Neural cell (in vitro differentiated cells): ENCODE measurements around the gene SRP14. TPM values are rescaled to one million over a fixed set of nuclear protein-coding genes. Genes with fewer than 3 reads are reported as not detected.

Experiments
- H2AFZ ChIP-seq: fragments of 200-600, 300-800 bp; sonication (generic), shearing (Covaris generic); 2 replicates; pipeline ENCODE4 v1.6.0; 2014; ENCODE audit warnings: low read depth, mild to moderate bottlenecking, antibody characterized with exemption, low read length, moderate library complexity
- H3F3A ChIP-seq: fragments of 200-600 bp; shearing (Covaris generic); 2 replicates; pipeline ENCODE4 v1.6.1; 2016; ENCODE audit warnings: mild to moderate bottlenecking, moderate library complexity, mixed read lengths, antibody characterized with exemption, low read length; ENCODE audit not compliant: insufficient read depth, poor library complexity, severe bottlenecking
- H3K27ac ChIP-seq: fragments of 200-600, 300-800 bp; sonication (generic), shearing (Covaris generic); 2 replicates; pipeline ENCODE4 v1.5.1; 2014; ENCODE audit warnings: mild to moderate bottlenecking, low read length, moderate library complexity
- H3K27me3 ChIP-seq: fragments of 300-800, 200-600 bp; sonication (generic), shearing (Covaris generic); 2 replicates; pipeline ENCODE4 v1.6.0; 2014; ENCODE audit warnings: mild to moderate bottlenecking, low read depth, low read length, moderate library complexity; ENCODE audit not compliant: insufficient read depth
- H3K36me3 ChIP-seq: fragments of 300-800, 200-600 bp; sonication (generic), shearing (Covaris generic); 2 replicates; pipeline ENCODE4 v1.5.1; 2014; ENCODE audit warnings: mild to moderate bottlenecking, antibody characterized with exemption, low read length, moderate library complexity; ENCODE audit not compliant: insufficient read depth
- H3K4me2 ChIP-seq: fragments of 300-800, 200-600 bp; sonication (generic), shearing (Covaris generic); 2 replicates; pipeline ENCODE4 v1.6.0; 2014; ENCODE audit warnings: mild to moderate bottlenecking, low read length
- H3K4me3 ChIP-seq: fragments of 300-800, 200-600 bp; sonication (generic), shearing (Covaris generic); 2 replicates; pipeline ENCODE4 v1.5.1; 2014; ENCODE audit warnings: mild to moderate bottlenecking, low read length, moderate library complexity
- H3K79me2 ChIP-seq: fragments of 200-600 bp; shearing (Covaris generic); replicated peaks from 2 replicates; pipeline ENCODE4 v1.6.0; 2014; ENCODE audit warnings: mild to moderate bottlenecking, low read length, moderate library complexity; ENCODE audit not compliant: insufficient read depth
- H3K9ac ChIP-seq: fragments of 300-800, 200-600 bp; sonication (generic), shearing (Covaris generic); 2 replicates; pipeline ENCODE4 v1.6.1; 2016; ENCODE audit warnings: mild to moderate bottlenecking, low read length, mixed read lengths
- H3K9me2 ChIP-seq: fragments of 200-600 bp; shearing (Covaris generic); 2 replicates; pipeline ENCODE4 v1.6.1; 2016; ENCODE audit warnings: mild to moderate bottlenecking, low read length, mixed read lengths; ENCODE audit not compliant: insufficient read depth
- H3K9me3 ChIP-seq: fragments of 200-600, 300-800 bp; sonication (generic), shearing (Covaris generic); 2 replicates; pipeline ENCODE4 v1.6.1; 2016; ENCODE audit warnings: mild to moderate bottlenecking, mixed run types, low read length, moderate library complexity, mixed read lengths
- H4K20me1 ChIP-seq: fragments of 200-600 bp; shearing (Covaris generic); 2 replicates; pipeline ENCODE4 v1.6.1; 2016; ENCODE audit warnings: mild to moderate bottlenecking, mixed run types; ENCODE audit not compliant: insufficient read depth
- EP300 ChIP-seq: fragments of 450-650 bp; conservative IDR thresholded peaks from 2 replicates; pipeline ENCODE4 v1.6.1; 2014; ENCODE audit warnings: antibody characterized with exemption, mild to moderate bottlenecking, moderate library complexity; ENCODE audit not compliant: poor library complexity, severe bottlenecking
- EZH2 ChIP-seq: fragments of 200-600, 300-800 bp; shearing (Covaris generic), sonication (generic); IDR thresholded peaks from 2 replicates; pipeline ENCODE4 v1.6.1; 2014; ENCODE audit warnings: antibody characterized with exemption, low read length, borderline replicate concordance, mild to moderate bottlenecking; ENCODE audit not compliant: insufficient read depth, poor library complexity, severe bottlenecking
- MXI1 ChIP-seq: fragments of 450-650 bp; conservative IDR thresholded peaks from 2 replicates; pipeline ENCODE4 v1.6.1; 2014; ENCODE audit warnings: antibody characterized with exemption, mild to moderate bottlenecking; ENCODE audit not compliant: poor library complexity, severe bottlenecking
- POLR2AphosphoS5 ChIP-seq: IDR thresholded peaks from 2 replicates; pipeline ENCODE4 v1.6.1; 2012
- RAD21 ChIP-seq: fragments of 450-650 bp; conservative IDR thresholded peaks from 2 replicates; pipeline ENCODE4 v1.6.1; 2014; ENCODE audit warnings: antibody characterized with exemption, mild to moderate bottlenecking, moderate library complexity
- SMC3 ChIP-seq: fragments of 450-650 bp; conservative IDR thresholded peaks from 2 replicates; pipeline ENCODE4 v1.6.1; 2014; ENCODE audit warnings: antibody characterized with exemption, mild to moderate bottlenecking, moderate library complexity; ENCODE audit not compliant: poor library complexity
- TAF1 ChIP-seq: IDR thresholded peaks from 2 replicates; pipeline ENCODE4 v1.6.1; 2012; ENCODE audit warnings: low read depth
- polyA plus RNA-seq: library from polyadenylated mRNA; depleted of rRNA; stranded (reverse); fragments of >200 nt; gene quantifications from 2 replicates; pipeline ENCODE4 v1.2.3, GENCODE V29; 2014
- TF ChIP-seq, protein P1 (sequence below): fragments of 450-650 bp; IDR thresholded peaks from 2 replicates; pipeline ENCODE4 v1.5.1; 2014; ENCODE audit warnings: antibody characterized with exemption, mild to moderate bottlenecking, moderate library complexity; ENCODE audit not compliant: poor library complexity, severe bottlenecking
- TF ChIP-seq, protein P2 (sequence below): IDR thresholded peaks from 2 replicates; pipeline ENCODE4 v1.6.1; 2012; ENCODE audit warnings: borderline replicate concordance

The SRP14 gene
- polyA plus RNA-seq, 1 donor from 2014 or later = 490 TPM

DNA sequence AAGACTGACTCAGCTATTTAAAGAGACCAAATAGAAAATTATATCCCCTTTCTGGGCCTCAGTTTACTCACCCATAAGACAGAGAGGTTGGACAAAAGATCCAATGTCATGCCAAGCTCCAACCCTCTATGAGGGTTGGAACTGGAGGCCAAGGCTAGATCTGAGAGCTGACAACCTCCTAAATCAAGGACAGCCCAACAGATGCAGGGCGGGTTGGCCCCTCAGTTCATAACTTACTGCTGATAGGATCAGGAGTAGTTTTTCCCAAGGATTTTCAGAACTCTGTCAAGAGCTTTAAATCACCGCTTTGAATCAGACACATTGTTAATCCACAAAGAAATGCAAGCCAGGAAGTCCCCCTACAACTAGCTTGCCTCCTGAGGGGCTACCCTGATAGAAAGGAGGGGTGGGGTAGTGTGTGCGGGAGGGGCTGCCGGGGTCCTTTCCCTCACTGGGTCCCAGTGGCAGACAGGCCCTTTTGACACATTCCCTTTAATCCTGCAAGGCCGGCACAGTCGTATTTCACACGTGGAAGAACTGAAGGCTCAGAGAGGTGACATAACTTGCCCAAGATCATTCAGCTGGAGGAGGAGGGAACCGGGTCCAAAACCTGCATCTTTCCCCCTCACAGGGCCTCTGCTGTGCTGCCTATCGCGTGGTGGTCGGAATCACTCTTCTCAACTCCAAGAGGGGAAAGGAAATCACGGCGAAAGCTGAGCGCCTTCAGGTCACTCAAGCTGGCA, 48.3 kb upstream of the SRP14 start:
- Histone ChIP-seq H3K4me3 (no peak overlapping the region), H3K27me3 (no peaks in the 10 kb centered on the region), H3K9me3 (no peaks in the 10 kb centered on the region), H3K9ac (no peak overlapping the region), H3F3A (no peaks in the 10 kb centered on the region), H3K79me2 (no peaks in the 10 kb centered on the region), H3K9me2 (no peaks in the 10 kb centered on the region), H2AFZ (no peak overlapping the region), H3K27ac (no peak overlapping the region), H4K20me1 (no peaks in the 10 kb centered on the region), H3K36me3 (no peaks in the 10 kb centered on the region), H3K4me2 (no peak overlapping the region)
- no peak for TF ChIP-seq TAF1
- no peak for TF ChIP-seq EZH2
- TF ChIP-seq RAD21 = no peak
- TF ChIP-seq, protein P1, sequence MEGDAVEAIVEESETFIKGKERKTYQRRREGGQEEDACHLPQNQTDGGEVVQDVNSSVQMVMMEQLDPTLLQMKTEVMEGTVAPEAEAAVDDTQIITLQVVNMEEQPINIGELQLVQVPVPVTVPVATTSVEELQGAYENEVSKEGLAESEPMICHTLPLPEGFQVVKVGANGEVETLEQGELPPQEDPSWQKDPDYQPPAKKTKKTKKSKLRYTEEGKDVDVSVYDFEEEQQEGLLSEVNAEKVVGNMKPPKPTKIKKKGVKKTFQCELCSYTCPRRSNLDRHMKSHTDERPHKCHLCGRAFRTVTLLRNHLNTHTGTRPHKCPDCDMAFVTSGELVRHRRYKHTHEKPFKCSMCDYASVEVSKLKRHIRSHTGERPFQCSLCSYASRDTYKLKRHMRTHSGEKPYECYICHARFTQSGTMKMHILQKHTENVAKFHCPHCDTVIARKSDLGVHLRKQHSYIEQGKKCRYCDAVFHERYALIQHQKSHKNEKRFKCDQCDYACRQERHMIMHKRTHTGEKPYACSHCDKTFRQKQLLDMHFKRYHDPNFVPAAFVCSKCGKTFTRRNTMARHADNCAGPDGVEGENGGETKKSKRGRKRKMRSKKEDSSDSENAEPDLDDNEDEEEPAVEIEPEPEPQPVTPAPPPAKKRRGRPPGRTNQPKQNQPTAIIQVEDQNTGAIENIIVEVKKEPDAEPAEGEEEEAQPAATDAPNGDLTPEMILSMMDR = no peak
- no peak for TF ChIP-seq SMC3
- no peak for TF ChIP-seq MXI1
- no peak for TF ChIP-seq EP300
- TF ChIP-seq POLR2AphosphoS5 = no peak
- TF ChIP-seq, protein P2, sequence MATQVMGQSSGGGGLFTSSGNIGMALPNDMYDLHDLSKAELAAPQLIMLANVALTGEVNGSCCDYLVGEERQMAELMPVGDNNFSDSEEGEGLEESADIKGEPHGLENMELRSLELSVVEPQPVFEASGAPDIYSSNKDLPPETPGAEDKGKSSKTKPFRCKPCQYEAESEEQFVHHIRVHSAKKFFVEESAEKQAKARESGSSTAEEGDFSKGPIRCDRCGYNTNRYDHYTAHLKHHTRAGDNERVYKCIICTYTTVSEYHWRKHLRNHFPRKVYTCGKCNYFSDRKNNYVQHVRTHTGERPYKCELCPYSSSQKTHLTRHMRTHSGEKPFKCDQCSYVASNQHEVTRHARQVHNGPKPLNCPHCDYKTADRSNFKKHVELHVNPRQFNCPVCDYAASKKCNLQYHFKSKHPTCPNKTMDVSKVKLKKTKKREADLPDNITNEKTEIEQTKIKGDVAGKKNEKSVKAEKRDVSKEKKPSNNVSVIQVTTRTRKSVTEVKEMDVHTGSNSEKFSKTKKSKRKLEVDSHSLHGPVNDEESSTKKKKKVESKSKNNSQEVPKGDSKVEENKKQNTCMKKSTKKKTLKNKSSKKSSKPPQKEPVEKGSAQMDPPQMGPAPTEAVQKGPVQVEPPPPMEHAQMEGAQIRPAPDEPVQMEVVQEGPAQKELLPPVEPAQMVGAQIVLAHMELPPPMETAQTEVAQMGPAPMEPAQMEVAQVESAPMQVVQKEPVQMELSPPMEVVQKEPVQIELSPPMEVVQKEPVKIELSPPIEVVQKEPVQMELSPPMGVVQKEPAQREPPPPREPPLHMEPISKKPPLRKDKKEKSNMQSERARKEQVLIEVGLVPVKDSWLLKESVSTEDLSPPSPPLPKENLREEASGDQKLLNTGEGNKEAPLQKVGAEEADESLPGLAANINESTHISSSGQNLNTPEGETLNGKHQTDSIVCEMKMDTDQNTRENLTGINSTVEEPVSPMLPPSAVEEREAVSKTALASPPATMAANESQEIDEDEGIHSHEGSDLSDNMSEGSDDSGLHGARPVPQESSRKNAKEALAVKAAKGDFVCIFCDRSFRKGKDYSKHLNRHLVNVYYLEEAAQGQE = no peak

DNA sequence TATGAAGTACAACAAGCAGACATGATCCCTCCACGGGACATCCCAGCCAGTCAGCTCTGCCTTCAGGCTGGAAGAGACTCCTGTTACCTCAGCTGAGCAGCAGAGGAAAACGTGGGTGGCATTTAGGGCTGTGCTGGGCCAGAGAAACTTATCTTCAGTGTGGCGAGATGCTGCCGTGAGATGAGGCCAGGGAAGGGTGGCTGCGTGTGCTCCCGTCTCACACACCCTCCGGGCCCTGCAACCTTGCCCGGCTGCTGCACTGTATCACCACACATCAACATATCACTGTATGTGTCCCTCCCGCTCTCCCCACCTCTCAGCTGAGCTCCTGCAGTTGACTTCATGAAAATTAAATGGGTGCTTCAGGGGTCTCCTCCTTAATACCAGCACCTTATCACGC, 46.3 kb upstream of the SRP14 start:
- Histone ChIP-seq H3K27ac (no peak overlapping the region), H3K27me3 (no peaks in the 10 kb centered on the region), H3F3A (no peaks in the 10 kb centered on the region), H3K4me2 (no peak overlapping the region), H3K36me3 (no peaks in the 10 kb centered on the region), H3K4me3 (no peak overlapping the region), H3K9me3 (no peaks in the 10 kb centered on the region), H3K79me2 (no peaks in the 10 kb centered on the region), H3K9ac (no peak overlapping the region), H4K20me1 (no peaks in the 10 kb centered on the region), H2AFZ (no peak overlapping the region), H3K9me2 (no peaks in the 10 kb centered on the region)
- TF ChIP-seq SMC3 (no peak), MXI1 (no peak), TAF1 (no peak), EP300 (no peak), POLR2AphosphoS5 (no peak), RAD21 (no peak), EZH2 (no peak)
- TF ChIP-seq, protein P1 = no peak
- TF ChIP-seq, protein P2 = no peak
